ENCODE measurements around the gene SLC4A5.

DNA sequence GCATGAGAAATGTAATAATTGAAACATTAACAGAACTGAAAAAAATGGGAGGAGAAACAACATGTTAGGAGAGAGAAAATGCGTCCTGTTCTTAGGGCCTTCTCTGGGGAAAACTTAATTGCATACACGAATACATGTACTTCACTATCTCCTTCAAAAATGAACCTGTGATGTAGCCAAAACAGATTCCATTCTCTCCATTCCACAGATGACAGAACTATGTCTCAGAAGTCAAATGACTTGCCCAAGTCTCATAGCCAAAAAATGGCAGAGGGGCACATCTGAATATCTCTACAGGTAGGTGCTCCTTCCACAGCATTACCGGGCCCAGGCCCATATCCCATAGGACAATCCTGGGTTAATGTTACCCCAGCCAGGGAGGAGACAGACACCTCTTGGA is 40.8 kb upstream of the SLC4A5 start:
- TF ChIP-seq, protein P1, sequence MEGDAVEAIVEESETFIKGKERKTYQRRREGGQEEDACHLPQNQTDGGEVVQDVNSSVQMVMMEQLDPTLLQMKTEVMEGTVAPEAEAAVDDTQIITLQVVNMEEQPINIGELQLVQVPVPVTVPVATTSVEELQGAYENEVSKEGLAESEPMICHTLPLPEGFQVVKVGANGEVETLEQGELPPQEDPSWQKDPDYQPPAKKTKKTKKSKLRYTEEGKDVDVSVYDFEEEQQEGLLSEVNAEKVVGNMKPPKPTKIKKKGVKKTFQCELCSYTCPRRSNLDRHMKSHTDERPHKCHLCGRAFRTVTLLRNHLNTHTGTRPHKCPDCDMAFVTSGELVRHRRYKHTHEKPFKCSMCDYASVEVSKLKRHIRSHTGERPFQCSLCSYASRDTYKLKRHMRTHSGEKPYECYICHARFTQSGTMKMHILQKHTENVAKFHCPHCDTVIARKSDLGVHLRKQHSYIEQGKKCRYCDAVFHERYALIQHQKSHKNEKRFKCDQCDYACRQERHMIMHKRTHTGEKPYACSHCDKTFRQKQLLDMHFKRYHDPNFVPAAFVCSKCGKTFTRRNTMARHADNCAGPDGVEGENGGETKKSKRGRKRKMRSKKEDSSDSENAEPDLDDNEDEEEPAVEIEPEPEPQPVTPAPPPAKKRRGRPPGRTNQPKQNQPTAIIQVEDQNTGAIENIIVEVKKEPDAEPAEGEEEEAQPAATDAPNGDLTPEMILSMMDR (IDR thresholded peaks at IDR 0.05), result no peak
- TF ChIP-seq POLR2A (IDR thresholded peaks at IDR 0.05), result no peak

Measured in thyroid gland (tissue), 4 donors.